Lung (tissue), 12 donors: ENCODE measurements around the gene FILIP1. TPM values are rescaled to one million over a fixed set of nuclear protein-coding genes. Genes with fewer than 3 reads are reported as not detected.

Experiments
- ATAC-seq: fragments of 200-7000 bp; cut with Tn5 transposase; one replicate; pipeline ENCODE4 v1.9.1; 2020; ENCODE audit warnings: moderate number of reproducible peaks; ENCODE audit not compliant: insufficient read depth, low FRiP score
- DNase-seq, 3 donors: peaks; one replicate each; pipeline ENCODE4 v3.0.0-alpha.2; 2013 to 2017
- H3K27ac ChIP-seq, 2 donors: one replicate each; pipeline ENCODE4 v1.5.1; 2013; ENCODE audit warnings: mild to moderate bottlenecking in 2 of 2, moderate library complexity in 2 of 2, control low read depth in 1 of 2, inconsistent platforms in 1 of 2, low read depth in 1 of 2, low read length in 1 of 2
- H3K27me3 ChIP-seq, 3 donors: one replicate each; pipeline ENCODE4 v1.5.1; 2013; ENCODE audit warnings: low read length in 2 of 3; ENCODE audit not compliant: control insufficient read depth in 3 of 3, insufficient read depth in 3 of 3
- H3K36me3 ChIP-seq, 4 donors: one replicate each; pipeline ENCODE4 v1.5.1; 2013; ENCODE audit warnings: low read length in 4 of 4, mild to moderate bottlenecking in 1 of 4, moderate library complexity in 1 of 4; ENCODE audit not compliant: control insufficient read depth in 4 of 4, insufficient read depth in 4 of 4
- H3K4me1 ChIP-seq, 5 donors: one replicate each; pipeline ENCODE4 v1.5.1; 2013; ENCODE audit warnings: low read length in 5 of 5, mild to moderate bottlenecking in 2 of 5, moderate library complexity in 1 of 5; ENCODE audit not compliant: control insufficient read depth in 5 of 5, insufficient read depth in 5 of 5
- H3K4me3 ChIP-seq: one replicate; pipeline ENCODE4 v1.5.1; 2013; ENCODE audit warnings: mild to moderate bottlenecking, control low read depth, moderate library complexity
- H3K9ac ChIP-seq, 2 donors: one replicate each; pipeline ENCODE4 v1.5.1; 2013; ENCODE audit warnings: low read length in 2 of 2, control low read depth in 1 of 2; ENCODE audit not compliant: insufficient read depth in 1 of 2
- H3K9me3 ChIP-seq, 4 donors: one replicate each; pipeline ENCODE4 v1.5.1; 2013; ENCODE audit warnings: low read length in 3 of 4, mild to moderate bottlenecking in 1 of 4, moderate library complexity in 1 of 4; ENCODE audit not compliant: control insufficient read depth in 4 of 4, insufficient read depth in 3 of 4
- WGBS, 2 donors: extraction: QIAGEN DNeasy Blood & Tissue Kit; methylation state at CpG; one replicate each; pipeline ENCODE4 v1.1.7; 2013; 5-methylcytosine and 5-hydroxymethylcytosine counted together
- polyA plus RNA-seq, 2 donors: library from polyadenylated mRNA; stranded (reverse); fragments of 200-250 nt; gene quantifications; one replicate each; pipeline ENCODE4 v1.2.1, GENCODE V29; 2013
- total RNA-seq, 2 donors: library from RNA; depleted of rRNA in 1 of 2; stranded (reverse); fragments of >200 nt in 1 of 2; gene quantifications; one replicate each; pipeline ENCODE4 v1.2.1, GENCODE V29; 2014 to 2021
- TF ChIP-seq, protein P1 (sequence below): IDR thresholded peaks from 2 replicates; pipeline ENCODE4 v1.5.1; 2012; ENCODE audit warnings: mild to moderate bottlenecking; ENCODE audit errors: control extremely low read depth, extremely low read depth
- donor health status: control.
- donor health status: control.
- donor health status: Bipolar disorder and iron deficiency.
- donor health status: healthy.
- donor health status: DM: yes; HTN: yes; CAD: no.

FILIP1 gene
- total and polyA plus RNA-seq, 4 donors: 5.6 to 24.1 (median 11.1) TPM

GRCh38 chr6:75423386-75423785, 70.2 kb downstream of the FILIP1 start:
- no peaks in the 10 kb centered on the region for H3K36me3 ChIP-seq

GRCh38 chr6:75422024-75422639, 71.5 kb downstream of the FILIP1 start:
- peaks cover 0 to 4% (median 0%) of the 10 kb centered on the region in 4 donors for H3K9me3 ChIP-seq
- peaks cover 1 to 25% (median 13%) of the 10 kb centered on the region in 5 donors for H3K4me1 ChIP-seq
- H3K27ac ChIP-seq: no peak overlapping the region
- DNase-seq (peak in 2 of 3 donors; percentile 47 to 67), ATAC-seq (no peak)
- TF ChIP-seq, protein P1, sequence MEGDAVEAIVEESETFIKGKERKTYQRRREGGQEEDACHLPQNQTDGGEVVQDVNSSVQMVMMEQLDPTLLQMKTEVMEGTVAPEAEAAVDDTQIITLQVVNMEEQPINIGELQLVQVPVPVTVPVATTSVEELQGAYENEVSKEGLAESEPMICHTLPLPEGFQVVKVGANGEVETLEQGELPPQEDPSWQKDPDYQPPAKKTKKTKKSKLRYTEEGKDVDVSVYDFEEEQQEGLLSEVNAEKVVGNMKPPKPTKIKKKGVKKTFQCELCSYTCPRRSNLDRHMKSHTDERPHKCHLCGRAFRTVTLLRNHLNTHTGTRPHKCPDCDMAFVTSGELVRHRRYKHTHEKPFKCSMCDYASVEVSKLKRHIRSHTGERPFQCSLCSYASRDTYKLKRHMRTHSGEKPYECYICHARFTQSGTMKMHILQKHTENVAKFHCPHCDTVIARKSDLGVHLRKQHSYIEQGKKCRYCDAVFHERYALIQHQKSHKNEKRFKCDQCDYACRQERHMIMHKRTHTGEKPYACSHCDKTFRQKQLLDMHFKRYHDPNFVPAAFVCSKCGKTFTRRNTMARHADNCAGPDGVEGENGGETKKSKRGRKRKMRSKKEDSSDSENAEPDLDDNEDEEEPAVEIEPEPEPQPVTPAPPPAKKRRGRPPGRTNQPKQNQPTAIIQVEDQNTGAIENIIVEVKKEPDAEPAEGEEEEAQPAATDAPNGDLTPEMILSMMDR: no peak
- no peak overlapping the region for H3K9ac ChIP-seq
- no peak overlapping the region for H3K4me3 ChIP-seq
- 72 to 79% methylated on average over 1 of the region's 1 CpG for WGBS, 2 donors
- no peaks in the 10 kb centered on the region for H3K27me3 ChIP-seq
- H3K36me3 ChIP-seq: no peaks in the 10 kb centered on the region

More at GRCh38 chr6:75423386-75423785, 70.2 kb downstream of the FILIP1 start:
- Histone ChIP-seq H3K27me3 (no peaks in the 10 kb centered on the region), H3K27ac (no peak overlapping the region), H3K4me1 (peaks cover under 1 to 24% (median 13%) of the 10 kb centered on the region in 5 donors), H3K9me3 (peaks cover 0 to 4% (median 0%) of the 10 kb centered on the region in 4 donors), H3K4me3 (no peak overlapping the region), H3K9ac (no peak overlapping the region)
- WGBS, 2 donors: 82 to 90% methylated on average over 8 of the region's 8 CpGs
- no peak for ATAC-seq
- no peak for DNase-seq
- TF ChIP-seq, protein P1: no peak

GRCh38 chr6:75421316-75422023, 72.1 kb downstream of the FILIP1 start:
- 89 to 94% methylated on average over 11 of the region's 11 CpGs for WGBS, 2 donors
- H3K4me1 ChIP-seq: peaks cover 1 to 25% (median 13%) of the 10 kb centered on the region in 5 donors
- ATAC-seq (no peak), DNase-seq (no peak)
- TF ChIP-seq, protein P1: no peak
- H3K27ac ChIP-seq: no peak overlapping the region
- H3K9ac ChIP-seq: no peak overlapping the region
- H3K36me3 ChIP-seq: no peaks in the 10 kb centered on the region
- peaks cover 0 to 4% (median 0%) of the 10 kb centered on the region in 4 donors for H3K9me3 ChIP-seq
- H3K27me3 ChIP-seq: no peaks in the 10 kb centered on the region
- H3K4me3 ChIP-seq: no peak overlapping the region
